ENCODE measurements around the gene NT5DC4.
A peak's percentile ranks its signal among the peaks of the same experiment; 100 is the strongest.

The NT5DC4 gene

DNA sequence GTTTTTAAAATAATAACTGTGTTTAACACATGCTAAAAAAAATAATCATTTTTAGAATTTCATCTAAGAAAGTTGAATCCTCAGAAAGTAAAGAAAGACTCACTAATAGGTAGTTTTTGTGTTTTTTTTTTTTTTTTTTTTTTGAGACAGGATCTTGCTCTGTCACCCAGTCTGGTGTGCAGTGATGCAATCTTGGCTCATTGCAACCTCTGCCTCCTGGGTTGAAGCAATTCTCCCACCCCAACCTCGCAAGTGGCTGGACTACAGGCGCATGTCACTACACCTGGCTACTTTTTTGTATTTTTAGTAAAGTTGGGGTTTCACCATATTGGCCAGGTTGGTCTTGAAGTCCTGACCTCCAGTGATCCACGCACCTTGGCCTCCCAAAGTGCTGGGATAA is 36.4 kb downstream of the NT5DC4 start:
- no peak for DNase-seq

DNA sequence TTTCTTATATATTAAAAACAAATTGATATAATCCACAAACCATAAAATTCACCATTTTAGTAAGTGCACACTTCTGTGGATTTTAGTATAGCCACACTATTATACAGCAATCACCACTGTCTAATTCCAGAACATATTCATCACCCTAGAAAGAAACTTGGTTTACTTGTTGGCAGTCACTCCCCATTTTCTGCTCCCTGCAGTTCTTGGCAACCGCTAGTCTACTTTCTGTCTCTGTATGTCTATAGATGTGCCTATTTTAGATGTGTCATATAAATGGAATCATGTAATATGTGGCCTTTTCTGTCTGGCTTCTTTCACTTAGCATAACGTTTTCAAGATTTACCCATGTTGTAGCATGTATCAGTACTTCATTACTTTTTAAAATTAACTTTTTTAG is 37.9 kb downstream of the NT5DC4 start:
- DNase-seq, result no peak

DNA sequence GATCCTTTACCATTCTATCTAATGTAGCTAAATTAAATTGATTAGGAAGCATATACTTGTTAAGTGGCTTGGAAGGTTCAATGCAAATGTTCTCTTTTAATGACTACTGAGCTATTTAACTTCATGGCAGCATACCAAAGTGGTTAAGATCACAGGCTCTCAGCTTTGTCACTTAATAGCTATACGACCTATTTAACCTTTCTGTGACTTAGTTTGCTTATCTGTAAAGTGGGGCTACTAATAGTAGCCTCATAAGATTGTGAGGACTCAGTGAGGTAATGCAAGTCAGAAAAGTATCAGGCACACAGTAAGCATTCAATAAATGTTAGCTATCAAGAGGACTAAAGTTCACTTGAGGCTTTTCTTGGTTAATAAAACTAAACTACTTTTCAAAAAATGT is 39.3 kb downstream of the NT5DC4 start:
- no peak for DNase-seq

DNA sequence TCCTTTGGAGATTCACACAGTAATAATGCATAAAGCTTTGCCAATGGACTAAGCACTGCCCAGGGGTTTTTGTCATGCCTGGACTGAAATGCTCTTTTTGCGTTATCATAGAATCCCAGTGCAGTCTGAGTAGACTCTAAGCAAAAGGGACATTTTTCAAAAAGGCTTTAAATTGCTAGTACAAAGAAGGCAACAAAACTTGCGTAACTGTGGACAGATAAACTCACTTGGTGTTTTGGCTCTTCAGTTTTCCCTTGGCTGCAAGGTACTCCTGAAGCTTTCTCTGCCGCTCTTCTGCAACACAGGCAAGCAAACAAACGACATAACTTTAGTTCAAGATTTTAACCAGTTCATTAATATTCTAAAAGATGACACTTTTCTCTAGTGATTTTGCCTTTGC is 41.5 kb downstream of the NT5DC4 start:
- DNase-seq, result no peak

DNA sequence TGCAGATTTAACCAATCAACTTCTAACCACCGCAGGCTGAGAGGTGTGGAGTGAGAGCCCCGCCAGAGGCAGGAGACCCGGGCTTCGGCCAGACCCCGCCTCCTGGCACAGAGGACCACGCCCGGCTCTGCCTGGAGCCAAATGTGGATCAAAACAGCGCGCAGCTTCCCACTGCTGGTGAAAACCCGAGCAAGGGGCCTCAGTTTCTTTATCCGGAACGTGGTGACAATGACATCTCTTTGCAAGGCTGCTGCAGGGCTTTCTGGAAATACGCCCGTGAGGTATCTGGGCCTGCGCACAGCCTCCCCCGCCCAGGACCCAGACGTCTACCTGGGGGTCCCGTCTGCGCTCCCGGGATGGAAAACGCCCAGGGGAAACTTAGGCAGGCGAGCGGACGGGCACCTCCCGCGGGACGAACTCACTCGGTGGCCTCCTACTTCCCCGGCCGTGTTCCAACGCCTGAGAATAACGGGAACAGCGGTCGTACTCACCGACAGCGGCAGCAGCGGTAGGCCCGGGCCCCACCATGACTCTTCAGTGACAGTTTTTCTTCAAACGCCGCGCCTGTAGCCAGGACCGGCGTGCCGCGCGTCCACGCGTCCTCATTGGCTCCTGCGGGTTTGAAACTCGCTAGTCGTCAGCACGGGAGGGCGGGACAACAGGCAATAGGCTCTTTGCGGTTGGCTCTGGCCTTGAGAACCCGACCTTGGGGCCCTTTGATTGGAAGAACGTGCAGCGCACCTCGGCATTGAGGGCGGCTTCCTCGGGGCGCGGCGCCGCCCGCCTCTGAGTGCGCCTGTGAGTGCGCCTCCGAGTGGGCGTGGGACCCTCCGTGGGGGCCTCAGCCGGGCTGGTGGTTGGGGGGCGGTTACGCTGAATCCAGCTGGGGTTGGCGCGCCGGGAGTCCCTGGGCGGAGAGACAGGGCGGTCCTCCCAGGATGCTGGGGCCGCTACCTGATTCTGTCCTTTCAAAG is 43.5 kb downstream of the NT5DC4 start, which contains the start of gene CKAP2L:
Gene CKAP2L, minus strand, starts transcription at position 539 of the 974 bp plus-strand sequence. Its CDS starts 11 bp downstream, at position 528.
- DNase-seq, result peak; percentile 98

DNA sequence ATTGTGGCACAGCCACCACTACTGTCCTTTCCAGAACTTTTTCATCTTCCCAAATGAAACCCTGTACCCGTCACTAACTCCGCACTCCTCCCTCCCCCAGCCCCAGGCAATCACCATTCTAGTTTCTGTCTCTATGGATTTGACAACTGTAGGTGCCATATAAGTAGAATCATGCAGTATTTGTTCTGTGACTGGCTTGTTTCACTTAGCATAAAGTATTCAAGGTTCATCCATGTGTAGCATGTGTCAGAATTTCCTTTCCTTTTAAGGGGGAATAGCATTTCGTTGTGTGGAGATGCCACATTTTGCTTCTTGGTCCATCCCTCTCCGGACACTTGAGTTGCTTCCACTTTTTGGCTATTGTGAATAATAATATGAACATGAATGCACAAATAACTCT is 44.4 kb downstream of the NT5DC4 start:
- DNase-seq, result no peak

DNA sequence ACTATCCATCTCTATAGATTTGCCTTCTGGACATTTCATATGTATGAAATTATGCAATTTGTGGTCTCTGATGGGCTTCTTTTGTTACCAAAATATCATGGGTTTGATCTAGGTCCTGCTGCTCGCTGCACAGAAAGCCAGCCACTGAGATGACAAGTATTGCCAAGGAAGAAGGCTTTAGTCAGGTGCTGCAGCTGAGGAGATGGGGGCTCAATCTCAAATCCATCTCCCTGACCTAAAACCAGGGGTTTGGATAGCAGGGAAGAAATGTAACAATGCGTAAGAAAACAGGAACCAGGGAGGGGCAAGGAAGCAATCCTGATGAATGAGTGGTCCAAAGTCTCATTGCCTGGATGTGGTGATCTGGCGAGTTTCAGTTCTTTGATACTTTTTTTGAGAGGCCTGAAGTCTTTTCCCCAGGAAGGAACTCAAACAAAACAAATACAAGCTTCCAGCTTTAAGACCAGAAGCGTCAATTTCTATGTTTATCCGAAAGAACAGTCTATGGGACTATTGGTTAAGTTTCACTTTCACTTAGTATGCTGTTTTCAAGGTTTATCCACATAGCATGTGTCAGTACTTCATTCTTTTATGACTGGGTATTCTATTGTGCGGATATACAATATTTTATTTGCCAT is 47.0 kb downstream of the NT5DC4 start:
- no peak for DNase-seq

DNA sequence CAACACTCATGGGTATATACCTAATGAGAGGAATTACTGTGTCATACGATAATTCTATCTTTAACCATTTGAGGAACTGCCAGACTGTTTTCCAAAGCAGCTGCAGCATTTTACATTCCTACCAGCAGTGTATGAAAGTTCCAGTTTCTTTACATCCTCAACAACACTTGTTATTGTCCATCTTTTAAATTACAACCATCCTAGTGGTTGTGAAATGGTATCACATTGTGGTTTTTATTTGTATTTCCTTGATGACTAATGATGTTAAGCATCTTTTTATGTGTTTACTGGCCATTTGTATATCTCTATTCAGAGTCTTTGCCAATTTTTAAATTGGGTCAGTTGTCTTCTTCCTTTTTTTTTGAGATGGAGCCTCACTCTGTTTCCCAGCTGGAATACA is 47.6 kb downstream of the NT5DC4 start:
- DNase-seq, result no peak

DNA sequence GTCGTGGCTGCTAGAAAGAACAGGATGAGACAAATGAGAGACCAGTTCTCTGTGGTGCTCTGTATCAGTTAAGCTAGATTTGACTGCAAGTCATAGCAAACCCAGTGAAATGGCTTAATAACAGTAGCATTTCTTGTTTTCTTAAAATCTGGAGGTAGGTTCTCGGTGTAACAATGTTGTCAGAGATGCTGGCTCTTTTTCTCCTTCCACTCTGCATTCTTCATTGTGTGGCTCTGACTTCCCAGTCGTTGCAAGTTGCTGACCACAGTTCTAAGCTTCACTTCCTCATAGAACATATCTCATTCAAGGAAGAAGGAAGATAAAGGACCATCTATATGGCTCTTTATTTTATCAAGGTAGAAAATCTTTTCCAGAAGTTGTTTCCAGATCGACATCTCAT is 51.5 kb downstream of the NT5DC4 start:
- no peak for DNase-seq

DNA sequence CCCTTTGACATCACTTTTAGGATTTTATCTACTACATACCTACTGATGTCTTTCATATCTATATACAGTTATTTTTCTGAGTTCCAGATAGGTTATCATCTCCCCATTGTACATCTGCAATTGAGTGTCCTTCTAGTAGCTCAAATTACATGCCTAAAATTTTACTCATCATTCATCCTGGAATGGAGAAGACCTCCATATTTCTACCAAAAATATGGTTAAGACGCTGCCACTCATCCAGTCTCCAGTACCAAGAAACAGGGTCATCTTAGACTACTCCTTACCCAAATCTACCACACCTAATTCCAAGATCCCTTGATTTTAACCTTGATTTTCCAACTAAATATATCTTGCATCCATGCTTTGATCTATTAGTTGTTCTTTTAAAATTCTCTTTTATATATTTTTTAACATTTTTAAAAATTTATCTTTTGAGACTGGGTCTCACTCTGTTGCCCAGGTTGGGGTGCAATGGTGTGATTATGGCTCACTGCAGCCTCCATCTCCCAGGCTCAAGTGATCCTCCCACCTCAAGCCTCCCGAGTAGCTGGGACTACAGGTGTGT is 52.2 kb downstream of the NT5DC4 start:
- no peak for DNase-seq

DNA sequence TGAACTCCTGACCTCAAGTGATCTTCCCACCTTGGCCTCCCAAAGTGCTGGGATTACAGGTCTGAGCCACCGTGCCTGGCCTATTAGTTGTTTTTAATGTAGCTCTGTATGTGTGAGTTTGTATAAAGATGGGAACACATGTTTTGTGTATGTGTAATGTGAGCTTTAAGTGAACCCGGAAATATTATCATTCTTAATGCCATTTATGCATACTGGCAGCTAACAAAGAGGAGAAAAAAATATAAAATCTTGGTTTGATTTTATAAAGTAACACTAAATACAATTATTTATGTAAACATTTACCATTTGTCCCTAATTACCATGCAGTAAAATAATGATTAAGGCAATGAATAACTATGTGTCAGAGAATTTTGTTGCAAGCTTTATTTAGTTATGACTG is 52.7 kb downstream of the NT5DC4 start:
- DNase-seq, result no peak

DNA sequence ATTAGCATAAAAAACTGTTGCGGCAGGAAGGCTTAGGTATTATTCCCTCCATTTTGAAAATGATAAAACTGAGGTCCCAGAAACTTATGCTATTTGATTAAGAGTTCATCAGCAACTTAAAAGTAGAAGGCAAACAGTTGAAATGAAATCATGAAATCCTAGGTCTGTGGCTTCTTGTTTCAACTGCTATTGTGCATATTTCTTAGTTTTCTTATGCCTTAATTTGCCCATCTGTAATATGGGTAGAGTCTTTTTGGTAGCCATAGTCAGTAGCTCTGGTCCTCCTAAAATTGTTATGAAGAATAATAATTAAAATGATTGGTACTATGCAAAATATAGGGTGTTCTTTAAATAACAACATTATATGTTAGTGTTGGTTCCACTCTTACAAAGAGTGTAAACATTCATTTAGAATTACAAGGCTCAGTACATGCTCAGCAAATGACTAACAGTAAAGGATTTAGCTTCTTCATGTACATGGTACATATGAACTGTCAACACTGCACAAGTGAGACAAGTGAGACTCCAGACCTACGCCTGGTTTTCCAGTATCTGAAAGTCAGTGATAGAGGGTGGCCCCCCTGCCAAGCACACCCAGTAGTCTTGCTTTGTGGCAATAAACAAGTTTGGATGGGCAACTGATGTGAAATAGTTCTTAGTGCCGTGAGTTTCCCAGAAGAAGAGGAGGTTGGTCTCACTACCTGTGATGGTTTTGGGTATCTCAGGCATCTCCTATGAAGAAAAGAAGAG is 53.9 kb downstream of the NT5DC4 start:
- DNase-seq, result no peak

DNA sequence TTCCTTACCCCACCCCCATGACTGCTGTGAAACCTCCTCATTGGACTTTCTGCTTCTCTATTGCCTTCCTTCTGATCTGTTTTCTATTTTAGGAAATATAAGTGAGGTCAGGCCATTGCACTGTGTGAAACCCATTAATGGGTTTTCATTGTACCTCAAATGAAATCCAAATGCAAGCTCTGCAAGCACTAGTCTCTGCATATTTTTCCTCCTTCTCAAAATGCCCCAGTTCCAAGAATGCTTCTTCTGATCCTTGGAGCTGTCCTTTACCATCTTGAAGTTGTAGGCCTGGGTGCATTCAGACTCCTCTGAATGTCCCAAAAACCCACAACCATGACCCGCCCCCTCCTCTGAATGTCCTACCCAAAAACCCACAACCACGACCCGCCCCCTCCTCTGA is 55.3 kb downstream of the NT5DC4 start:
- no peak for DNase-seq

DNA sequence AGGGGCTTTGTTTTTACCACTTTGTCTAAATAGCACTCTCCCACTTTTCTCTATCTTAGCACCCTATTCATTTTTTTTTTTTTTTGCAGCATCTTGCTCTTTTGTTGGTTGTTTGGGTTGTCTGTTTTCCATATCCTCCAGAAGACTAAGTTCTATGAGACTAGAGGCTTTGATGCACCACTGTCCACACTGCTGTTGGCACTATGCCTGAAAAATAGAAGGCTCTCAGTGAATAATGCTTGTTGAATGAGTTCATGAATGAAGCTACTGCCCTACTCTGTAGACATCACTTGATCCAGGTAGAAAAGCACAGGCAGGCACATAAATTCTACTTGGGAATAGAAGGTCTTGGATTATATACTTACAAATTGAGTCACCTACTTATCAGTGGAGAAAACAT is 56.2 kb downstream of the NT5DC4 start:
- no peak for DNase-seq

DNA sequence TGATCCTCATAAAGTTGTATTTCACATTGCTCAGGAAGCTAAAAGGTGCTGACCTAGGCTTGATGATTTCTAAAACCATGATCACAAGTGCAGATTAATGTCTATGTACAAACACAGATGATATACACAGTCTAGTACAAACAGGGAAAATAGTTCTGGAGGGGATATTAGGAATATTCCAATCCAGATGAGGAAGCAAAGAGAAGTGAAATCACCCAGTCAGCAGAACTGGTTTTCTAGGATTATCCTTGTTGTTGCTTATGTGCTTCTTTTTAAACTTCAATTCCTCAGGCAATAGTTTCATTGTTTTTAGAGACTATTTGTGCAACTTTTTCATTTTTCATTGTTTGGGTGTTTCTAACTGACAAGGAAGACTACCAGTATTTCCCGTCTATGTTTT is 58.8 kb downstream of the NT5DC4 start:
- DNase-seq, result no peak

DNA sequence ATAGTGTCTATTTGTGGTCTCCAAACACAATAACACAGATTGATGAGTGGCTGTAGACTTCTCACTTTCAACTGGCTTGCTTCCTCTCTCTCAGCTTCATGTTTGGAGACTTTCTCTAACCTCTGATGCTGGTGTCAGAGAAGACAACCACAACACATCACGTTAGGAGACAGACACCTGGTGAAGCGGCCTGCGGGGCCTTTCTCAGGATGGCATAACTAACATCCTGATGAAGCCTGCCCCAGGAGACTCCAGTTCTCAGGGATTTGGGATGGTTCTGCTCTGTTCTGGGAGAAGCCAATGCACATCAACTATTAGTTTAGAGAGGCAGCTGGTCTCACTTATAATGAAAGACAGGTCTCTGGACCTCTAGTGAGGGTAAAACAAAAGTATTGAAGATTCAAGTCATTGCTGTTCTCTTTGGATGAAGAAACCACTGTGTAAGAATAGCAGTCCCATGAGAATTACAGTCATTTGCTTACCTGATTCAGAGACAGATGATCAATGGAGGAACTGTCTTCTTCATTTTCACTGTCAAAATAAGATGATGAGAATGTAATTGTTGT is 61.5 kb downstream of the NT5DC4 start:
- DNase-seq, result no peak

DNA sequence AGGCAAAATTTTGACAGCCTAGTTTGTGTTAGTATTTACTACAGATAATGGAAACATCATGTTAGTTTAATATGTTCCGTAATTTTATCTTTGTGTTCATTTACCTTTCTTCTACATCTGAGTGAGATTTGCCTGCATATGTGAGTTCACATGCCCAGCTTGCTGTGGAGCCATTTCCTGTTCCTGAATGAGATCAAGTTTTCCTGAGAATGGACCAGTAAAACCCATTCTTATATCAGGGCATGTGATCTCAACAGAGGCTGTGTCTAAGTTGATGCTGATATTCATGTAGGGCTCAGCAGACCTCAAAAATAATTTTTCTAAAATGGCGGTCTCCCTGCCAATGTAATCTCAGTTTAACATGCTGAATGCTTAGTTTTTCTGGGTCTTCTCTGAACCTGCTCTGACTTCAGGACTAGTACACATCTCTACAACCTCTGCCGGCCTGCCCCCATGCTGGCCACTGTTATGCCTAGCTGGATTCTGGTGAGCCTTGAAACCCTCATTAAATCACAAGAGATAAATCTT is 62.4 kb downstream of the NT5DC4 start:
- DNase-seq, result no peak

DNA sequence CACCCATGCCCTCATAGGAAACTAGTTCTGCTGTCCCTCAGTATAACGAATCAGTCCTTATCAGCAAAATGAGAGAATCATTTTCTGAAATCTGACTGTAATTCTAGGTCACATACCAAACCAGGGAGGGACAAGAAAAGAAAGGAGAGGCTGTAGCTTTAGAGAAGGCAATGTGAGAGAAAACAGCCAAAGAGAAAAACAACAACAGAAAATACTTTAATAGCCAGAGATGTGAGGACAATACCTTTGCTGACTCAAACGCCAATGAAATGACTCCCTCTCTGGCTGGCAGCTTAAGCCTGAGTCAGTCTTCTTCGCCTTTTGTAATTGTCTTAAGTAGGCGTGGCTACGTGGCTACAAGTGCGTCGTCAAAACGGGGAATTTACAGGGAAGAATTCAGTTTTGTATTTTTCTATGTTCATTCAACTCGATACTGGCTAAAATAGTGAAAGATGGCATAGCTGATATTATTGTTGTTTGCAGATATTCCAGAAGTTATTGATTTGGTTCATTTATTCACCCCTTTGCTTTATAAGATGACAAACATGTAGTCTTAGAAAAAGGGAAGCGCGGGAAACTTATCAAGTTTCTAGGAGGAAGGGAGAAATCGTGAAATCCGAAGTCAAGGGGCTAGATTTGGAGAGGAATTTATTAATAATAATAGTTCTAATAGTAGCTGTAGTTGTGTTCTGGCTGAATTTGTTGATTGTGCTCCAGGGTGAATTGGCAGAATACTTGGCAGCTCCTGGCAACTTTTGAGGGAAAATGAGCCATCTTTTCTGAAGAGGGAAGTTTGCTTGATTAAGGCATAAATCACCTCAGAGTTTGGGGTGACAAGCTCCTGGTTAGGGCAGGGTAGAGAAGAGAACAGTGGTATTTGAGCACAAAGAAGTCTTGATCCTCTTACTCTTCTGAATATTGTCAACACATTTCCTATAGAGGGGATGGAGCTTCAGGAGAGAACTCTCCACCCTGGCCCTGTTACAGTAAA is 63.7 kb downstream of the NT5DC4 start, which contains the start of gene IL1A:
Gene IL1A, minus strand, starts transcription at position 295 of the 991 bp plus-strand sequence. CDS start 723 bp downstream, outside the sequence.
- DNase-seq, result no peak

DNA sequence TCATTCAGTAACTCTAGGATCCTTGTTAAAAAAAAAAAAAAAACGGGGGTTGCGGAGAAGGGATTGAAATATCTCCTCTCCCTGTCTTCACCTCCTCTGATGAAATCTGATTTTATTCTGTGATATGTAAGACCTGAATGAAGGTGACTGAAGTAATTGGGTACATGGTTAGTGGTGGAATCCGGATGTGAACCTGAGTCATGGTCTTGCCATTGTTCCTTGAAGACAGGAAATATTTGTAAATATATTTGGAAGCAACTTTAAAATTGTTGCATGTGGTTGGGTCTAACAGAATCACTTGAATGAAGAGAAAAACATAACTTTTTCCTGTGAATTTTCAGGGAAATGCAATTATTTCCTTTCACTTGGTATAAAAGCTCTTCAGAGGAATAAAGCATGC is 66.5 kb downstream of the NT5DC4 start:
- no peak for DNase-seq

DNA sequence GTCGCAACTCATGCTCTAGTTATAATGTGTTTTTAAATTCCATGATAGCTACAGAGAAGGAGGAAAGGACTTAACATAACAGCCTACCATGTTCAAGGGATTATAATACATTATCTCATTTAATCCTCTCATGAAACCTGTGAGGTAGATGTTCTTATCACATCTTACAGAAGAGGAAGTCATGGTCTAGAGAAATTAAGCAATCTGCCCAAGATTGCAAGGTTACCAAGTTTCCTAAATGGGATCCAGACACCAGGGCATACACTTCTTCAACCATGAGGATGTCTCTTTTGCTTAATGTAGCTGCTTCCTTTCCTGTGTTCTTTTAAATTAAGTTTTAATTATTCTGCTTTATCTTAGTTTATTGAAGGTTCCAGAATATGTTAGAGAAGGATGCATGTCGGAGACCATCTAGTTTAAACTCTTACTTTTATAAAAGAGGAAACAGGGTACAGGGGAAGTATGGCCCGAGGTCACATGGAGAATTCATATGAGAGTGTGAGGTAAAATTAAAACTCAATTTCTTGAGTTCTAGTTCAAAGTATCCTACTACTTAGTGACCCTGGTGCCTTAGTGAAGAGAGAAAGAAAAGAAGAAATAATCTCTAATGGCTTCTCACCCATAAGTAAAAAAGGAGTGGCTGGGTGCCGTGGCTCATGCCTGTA is 67.0 kb downstream of the NT5DC4 start:
- no peak for DNase-seq

DNA sequence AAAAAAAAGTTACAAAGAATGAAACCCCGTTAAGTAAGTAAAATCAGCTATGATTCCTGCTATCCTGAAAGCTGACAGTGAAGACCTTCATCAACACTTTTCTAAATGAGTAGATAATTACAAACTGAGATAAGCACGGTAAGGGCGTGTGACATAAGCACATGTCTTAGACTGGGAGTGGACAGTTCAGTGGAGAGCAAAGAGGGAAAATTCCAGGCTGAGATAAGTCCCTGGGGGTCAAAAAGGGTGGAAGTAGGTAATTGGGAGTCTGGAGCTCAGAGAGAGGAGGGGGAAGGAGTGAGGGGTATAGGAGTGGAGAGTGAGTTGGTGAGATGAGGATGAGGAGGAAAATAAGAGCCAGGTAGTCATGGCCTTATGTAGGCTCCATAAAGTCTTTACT is 67.8 kb downstream of the NT5DC4 start:
- no peak for DNase-seq
